ENCODE data around the gene RHBDL3.
"Not testable (repeated sequence)": the region's sequence is repeated elsewhere in the genome, so short reads cannot be mapped to it uniquely, and the experiment has no call there.

The RHBDL3 gene

DNA sequence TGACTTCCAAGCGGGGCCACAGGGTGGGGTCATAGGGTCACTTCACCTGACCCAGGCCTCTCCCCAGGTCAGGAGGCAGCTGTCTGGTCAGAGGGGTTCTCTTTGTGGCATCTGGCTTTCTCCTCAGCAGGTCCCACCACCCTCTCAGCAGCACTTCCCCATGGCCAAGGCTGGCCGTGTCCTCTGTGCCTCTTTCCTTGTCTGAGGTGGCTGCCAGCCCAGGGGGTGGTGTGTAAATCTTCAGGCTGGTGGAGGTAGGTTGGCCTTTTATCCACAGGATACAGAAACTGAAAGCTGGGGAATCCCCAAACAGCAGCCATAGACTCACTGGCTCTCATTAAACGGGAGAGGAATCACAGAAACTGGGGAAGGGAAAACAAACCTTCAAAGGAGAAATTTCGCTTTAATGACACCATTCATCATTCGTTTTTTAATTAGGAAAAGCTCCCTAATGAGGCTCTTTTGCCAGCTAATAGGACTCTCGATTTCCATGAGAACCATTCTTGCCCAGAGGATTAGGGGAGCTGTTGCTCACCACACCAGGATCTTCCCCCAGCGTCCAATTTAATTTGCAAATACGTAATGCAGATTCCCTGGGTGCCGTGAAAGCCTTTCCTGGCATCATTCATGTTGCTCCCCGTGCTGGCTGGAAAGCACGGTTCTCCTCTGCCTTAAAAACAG is 58.3 kb downstream of the RHBDL3 start:
- no peak for DNase-seq (ENCODE audit: low read depth)

DNA sequence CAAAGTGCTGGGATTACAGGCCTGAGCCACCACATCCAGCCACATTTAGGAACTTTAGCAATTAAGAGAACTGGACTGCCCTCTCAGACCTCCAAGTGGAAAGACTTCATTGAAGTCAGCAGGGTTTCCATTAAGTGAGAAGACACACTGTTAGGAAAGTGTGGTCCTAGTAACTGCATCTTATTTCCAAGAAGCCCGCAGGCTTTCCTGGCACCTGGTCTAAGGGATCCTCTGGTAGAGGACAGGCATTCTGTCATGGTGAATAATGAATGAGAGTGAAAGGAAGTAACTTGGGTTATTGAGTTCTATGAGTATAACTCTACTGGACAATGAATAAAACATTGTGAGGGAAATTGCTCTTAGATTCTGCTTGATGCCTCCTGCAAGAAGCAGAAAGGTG is 62.3 kb downstream of the RHBDL3 start:
- no peak for DNase-seq (ENCODE audit: low read depth)

DNA sequence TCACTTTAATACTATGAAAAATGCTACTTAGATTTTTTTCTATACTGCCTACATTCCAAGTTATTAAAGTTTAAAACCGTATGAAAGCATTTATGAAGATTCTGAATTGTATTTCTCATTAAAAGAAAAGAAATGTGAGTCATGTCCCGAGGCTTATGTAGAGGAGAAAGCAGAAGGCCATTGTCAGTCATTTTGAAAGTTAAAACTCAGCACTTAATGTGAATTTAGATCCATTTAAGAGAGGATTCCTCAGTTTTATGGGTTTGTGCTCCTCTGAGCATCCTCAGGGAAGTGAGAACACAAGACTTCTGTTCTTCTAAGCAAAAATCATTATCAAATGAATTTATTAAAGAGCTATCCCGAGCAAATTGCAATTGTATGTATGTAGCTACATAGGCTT is 64.5 kb downstream of the RHBDL3 start:
- DNase-seq (ENCODE audit: low read depth) = no peak

DNA sequence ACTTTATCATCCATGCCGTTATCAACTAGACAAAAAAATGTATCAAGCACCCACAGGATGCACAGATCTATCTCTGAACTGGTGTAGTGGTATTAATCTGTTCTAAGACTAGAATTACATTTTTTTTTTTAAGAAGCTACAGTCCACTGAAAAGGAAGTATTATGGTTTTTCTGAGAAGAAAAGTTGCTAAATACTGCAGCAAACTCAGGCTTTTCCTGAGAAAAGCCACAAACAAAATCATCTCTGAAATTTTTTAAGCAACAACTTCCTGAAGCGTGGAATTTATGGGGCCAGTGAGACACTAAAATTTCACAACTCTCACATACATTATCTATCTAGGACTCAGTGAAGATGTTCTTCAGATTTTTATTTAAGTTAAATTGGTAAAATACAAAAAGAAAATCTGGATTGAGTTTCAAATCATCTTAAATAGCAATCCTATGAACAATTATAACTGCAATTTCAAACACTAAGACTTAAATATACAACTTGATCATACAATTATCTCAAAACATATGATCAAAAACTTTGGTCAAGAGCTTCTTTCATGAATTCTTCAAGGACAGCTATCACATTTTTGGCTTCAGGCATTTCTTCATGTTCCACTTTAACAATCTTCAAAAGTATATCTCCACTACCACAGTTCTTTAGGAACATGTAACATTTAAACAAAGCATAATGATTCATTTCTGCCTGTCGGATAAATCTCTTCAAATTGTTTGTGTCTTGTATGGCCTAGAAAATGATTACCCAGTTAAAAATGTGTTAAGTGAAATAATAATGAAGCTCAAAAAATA is 65.8 kb downstream of the RHBDL3 start:
- no peak for DNase-seq (ENCODE audit: low read depth)

DNA sequence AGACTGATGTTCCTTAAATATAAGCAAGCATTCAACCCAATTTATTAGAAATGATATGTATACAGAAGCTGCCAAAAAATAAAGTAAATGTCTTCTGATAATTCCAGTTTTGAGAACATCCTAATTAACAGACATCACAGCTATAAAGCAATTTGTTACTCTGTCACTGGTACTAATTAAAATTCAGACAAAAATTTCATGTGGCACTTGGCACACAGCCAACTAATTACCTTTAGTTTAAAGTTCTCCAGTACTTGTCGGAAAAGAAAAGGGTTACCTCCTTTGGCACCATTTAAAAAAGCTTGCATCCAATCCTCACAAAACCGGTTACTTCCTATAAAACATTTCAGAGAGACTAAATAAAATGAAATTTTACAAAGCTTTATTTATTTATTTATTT is 67.6 kb downstream of the RHBDL3 start:
- no peak for DNase-seq (ENCODE audit: low read depth)

DNA sequence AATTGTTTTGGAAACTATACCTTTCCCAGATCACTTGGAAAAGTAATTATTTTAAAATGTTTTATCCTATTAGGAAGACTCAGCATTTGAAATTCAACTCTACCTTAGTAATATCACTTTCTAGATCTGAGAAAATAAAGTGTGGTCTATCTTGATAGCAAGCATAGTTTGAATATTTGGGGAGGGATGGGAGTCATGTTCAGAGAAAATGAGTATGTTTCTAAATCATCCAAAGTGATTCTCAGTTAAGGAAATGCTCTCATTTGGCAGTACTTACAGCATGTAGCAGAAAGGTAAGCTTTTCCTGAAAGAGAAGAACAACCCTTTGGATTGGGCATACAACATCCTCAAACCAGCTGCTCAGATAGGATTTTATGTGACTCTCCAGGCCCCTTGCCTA is 69.4 kb downstream of the RHBDL3 start:
- DNase-seq (ENCODE audit: low read depth) = no peak

DNA sequence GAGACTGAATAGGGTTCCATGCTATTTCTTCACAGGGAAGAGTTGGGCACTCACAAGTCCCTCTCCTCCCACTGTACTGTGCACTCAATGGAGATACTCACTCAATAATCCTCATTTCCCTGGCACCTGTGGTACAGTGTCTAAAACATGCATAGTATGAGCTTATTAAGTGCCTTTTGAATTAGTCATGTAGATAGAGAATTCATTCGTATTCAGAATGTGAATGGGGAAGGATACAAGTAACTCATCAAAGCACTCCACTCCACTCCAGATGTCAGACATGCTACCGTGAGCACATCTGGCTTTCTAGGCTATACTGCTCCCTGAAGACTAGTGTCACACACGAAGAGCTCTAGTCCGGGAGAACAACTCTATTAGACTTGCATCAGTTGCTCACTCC is 70.1 kb downstream of the RHBDL3 start:
- DNase-seq (ENCODE audit: low read depth) = no peak

DNA sequence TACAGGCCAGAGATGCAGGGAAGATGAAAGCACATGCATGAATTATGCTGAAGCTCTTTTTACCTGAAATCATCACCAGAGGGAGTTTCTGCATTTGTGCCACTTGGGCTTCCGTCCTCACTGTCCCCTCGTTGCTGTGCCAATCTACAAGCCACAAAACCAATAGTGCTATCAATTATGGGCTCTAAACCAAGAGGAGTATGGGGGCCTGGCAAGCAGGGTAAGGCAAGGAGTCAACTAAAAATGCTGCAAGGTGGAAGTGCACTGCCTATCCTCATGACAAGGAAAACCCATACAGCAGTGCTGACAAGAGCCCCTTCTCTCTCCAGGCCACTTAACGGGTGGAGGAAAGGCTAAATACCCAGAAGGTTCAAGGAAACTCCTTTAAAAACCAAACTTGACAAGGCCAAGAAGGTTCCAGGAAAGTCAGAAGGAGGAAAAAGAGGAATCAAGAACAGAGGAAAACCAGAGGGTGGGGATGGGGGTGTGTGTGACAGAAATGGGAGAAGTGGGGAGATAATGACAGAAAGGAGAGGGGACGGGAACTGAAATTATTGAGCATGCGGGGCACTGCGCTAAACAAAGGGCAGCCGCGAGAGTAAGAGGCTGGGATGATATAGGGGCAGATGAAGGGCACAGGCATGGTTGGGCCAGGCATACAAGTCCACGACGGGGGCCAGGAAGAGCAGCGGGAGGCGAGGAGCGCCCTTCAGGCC is 75.7 kb downstream of the RHBDL3 start:
- DNase-seq (ENCODE audit: low read depth) = no peak

DNA sequence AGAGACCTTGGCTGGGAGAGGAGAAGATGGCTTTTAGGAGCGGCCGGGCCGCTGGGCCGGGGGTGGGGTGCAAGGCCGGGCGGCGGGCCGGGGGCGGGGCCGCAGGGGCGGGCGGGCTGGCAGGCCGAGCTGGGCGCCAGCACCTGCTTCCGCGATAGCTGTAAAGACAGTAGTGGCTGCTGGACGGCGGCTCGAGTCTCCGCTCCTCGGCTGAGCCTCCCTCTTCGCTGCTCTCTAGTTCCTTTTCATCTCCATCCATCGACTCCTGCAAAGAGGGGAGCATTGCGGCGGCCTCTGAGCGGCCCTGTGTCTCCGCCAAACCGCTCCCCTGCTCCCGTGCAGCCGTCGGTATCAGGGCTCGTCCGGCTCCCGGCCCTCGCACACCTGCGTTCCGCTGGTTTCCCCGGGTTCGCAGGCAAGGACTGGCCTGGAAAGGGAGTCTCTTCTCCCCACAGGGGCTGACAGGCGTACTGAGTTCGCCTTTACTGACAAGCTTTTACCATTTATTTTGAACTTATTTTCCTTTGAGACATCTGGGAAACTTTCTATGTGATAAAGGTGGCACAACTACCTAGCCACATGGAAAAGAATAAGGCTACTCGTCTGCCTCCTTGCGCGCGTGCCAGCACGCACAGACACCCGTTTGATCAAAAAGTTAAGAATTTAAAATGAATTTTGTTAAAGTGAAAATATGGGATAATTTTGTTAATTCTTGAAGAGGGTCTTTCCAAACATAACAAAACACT is 76.4 kb downstream of the RHBDL3 start, which contains the start of gene C17orf75:
Gene C17orf75, minus strand, starts transcription at position 317 of the 746 bp plus-strand sequence. Its CDS starts 34 bp downstream, at position 283.
- peak; percentile 64 for DNase-seq (ENCODE audit: low read depth)

DNA sequence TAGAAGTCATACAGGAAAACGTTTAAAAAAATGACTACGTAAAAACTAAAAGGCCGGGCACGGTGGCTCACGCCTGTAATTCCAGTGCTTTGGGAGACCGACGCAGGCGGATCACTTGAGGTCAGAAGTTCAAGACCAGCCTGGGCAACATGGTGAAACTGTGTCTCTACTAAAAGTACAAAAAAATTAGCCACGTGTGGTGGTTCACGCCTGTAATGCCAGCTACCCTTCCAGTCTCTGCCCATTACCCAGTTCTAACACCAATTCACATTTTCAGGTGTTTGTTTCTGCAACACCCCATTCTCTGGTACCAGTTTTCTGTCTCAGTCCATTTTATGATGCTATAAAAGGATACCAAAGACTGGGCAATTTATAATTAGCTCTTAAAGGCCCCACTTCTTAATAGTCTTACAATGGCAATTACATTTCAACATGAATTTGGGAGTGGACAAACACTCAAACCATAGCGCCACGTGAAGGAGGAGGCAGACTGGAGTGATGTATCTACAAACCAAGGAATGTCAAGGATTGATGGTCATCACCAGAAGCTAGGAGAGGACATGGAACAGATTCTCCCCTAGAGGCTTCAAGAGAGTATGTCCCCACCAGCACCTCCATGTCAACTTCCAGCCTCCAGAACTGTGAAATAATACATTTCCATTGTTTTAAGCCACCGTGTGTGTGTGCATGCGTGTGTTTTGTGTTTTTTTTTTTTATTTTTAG is 77.1 kb downstream of the RHBDL3 start:
- DNase-seq (ENCODE audit: low read depth) = no peak

DNA sequence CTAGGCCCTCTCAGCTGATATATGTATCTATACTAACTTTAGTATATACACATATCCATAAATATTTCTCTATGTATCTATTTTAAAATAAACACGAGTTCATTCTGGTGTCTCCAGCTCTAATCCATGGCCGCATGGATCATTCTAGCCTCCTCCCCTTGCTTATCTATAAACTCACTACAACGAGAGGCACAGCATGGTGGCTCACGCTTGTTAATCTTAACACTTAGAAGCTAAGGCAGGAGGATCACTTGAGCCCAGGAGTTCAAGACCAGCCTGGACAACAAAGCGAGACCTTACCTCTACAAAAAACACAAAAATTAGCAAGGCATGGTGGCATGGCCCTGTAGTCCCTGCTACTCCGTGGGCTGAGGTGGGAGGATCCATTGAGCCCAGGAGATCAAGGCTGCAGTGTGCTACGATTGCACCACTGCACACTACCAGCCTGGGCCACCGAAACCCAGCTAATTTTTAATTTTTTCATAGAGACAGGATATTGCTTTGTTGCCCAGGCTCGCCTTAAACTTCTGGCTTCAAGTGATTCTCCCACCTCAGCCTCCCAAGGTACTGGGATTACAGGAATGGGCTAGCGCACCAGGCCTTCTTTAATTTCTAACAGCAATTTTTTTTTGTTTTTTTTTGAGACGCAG is 80.4 kb downstream of the RHBDL3 start:
- DNase-seq (ENCODE audit: low read depth) = no peak

DNA sequence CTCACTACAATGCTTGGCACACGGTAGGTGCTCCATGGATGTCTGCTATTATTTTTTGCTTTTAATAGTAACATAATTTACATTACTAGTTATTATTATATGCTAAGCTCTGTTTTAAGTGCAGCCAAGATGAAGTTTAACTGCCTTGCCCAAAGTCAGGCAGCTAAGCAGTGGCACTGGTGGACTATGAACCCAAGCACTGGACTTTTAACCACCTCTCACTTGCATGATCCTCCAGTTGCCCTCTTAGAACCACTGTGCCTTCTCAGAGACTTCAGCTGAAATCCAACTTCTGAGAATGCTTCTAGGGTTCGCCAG is 82.8 kb downstream of the RHBDL3 start:
- no peak for DNase-seq (ENCODE audit: low read depth)

DNA sequence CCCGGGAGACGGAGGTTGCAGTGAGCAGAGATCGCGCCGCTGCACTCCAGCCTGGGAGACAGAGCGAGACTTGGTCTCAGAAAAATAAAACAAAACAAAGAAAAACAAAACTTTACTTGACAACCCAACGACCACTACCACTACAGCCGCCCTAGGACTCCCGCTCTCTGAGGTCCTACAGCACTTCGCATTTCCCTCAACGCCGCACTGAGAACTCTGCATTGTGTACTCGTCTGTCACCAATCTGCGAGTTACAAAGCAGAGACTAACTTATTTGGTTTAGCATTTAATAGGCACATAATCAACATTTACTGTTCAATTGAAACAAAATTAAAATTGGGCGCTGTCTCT is 83.8 kb downstream of the RHBDL3 start:
- DNase-seq (ENCODE audit: low read depth) = no peak

DNA sequence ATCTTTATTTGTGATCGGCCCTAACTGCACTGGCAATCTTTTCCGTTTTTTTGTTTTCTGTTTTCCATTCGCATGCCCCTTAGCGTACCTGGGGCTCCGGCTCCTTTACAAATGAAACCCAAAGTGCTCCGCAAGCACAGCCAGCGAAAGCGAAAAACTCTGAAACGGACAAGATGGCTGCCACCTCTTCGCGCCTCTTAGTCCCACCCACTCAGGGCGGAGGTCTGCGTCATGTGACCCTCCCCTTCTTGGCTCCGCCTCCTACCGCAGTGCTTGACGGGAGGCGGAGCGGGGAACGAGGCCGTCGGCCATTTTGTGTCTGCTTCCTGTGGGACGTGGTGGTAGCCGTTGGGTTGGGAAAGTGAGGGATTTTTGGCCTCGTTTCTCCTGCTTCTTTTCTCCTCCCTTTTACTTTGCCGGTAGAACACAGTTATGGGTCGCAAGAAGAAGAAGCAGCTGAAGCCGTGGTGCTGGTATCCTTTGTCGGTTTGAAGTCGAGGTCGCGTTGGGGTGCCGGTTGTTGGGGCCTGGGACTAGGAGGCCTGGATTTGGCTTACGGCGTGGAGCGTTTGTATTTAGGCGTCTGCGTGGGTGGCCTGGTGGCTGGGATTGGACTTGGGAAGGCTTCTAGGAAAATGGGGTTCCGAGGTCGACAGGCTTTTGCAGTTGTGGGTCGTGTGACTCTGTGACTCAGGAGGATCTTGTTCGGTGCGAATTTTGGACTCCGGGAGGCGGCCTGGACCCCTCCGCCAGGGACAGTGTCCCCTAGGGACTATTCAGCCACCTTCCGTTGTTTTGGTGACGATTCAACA is 84.4 kb downstream of the RHBDL3 start, which contains the start of gene ZNF207:
Gene ZNF207, plus strand, starts transcription at position 304 of the 812 bp plus-strand sequence. Its CDS starts 129 bp downstream, at position 433.
- peak; percentile 86 for DNase-seq (ENCODE audit: low read depth)

DNA sequence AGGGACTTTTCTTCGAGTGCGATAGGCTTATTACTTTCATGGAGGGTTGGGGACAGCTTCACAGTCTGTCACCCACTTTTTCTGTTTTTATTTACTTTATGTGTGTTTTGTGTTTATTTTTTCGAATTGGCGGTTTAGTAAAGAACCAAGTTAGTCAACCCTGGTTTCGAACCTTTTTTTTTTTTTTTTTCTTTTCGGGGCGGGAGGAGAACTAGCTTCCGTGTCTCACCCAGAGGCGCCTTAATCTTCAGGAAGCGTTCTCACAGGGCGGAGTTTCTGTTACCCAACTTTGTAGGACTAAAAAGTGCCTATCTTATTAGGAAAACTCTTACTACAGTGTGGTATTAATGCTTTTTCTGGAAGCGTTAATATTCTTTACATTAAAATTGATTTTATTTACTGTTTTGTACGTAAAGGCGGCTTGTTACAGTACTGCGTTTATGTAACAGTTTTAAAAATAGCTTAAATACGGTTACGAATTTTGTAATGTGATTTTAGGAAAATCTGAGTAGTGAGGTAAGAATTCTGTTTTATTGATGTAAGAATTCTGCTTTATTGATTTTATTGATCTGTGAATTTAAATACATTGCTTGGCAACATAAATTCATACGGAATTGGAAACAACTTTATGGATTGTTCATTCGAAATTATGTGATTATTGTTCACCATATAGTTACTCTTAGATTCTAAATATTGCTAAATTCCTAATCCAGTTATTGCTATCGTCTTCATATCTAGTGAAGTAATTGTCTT is 85.2 kb downstream of the RHBDL3 start:
- DNase-seq (ENCODE audit: low read depth) = no peak

DNA sequence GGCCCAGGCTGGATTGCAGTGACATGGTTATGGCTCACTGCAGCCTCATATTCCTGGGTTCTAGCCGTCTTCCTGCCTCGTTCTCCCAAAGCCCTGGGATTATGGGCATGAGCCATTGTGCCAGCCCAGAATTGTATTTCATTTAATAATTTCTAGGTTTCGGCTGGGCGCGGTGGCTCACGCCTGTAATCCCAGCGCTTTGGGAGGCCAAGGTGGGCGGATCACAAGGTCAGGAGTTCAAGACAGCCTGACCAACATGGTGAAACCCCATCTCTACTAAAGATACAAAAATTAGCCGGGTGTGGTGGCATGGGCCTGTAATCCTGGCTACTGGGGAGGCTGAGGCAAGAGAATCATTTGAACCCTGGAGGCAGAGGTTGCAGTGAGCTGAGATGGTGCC is 87.1 kb downstream of the RHBDL3 start:
- not testable (repeated sequence) for DNase-seq (ENCODE audit: low read depth)

DNA sequence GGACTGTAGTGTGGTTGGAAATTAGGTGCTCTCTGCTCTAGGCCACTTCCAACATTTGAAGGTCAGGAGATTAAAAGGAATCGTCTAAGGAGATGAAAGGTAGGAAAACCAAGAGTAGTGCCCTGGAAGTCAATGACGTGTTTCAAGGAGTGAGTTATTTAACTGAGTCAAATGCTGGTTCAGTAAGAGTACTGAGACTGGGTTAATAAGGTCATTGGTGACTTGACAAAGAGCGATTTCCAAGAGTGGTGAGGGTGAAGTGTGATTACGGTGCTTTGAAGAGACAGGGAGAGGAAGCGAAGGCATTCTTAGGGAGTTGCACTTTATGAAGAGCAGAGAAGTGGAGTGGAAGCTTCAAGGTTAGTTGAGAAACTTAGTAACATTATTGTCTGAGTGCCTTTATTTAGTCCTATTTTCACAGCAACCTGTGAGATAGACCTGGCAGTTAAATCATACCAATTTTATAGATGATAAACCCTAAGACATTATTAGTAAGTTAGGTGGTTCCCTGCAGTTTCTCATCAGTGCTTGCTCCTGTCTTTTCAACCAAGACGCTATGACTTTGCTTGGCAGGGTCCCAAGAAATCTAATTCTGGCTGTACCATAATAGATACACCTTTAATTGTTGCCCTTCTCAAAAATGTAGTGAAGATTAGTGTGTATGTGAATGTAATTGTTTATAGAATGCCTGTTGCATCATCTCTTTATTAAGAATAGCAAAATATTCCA is 90.2 kb downstream of the RHBDL3 start:
- no peak for DNase-seq (ENCODE audit: low read depth)

DNA sequence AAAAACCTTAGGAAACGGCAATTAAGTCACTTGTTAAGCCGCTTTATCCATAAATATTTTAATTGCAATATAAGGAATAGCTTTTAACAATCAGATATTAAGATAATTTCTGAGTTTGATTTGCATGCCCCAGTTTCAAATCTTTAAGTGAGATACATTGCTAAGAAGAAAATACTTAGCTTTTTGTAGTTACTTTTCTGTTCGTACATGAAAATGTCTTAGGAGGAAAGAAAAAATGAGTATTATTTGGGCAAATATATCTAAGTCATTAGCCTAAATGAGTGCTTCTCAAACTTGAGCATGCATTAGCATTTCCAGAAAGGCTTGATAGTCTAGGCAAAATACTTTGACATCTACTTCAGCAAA is 90.7 kb downstream of the RHBDL3 start:
- no peak for DNase-seq (ENCODE audit: low read depth)

DNA sequence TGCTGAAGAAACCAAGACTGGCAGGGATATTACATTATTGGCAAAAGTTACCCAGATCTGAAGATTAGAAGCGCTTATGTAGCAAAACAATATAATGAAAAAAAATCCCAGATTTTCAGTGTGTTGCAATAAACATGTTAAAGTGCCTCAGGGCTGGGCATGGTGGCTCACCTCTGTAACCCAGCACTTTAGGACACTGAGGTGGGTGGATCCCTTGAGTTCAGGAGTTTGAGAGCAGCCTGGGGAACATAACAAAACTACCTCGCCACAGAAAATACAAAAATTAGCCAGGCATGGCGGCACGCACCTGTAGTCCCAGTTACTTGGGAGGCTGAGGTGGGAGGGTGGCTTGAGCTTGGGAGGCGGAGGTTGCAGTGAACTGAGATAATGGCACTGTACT is 91.1 kb downstream of the RHBDL3 start:
- DNase-seq (ENCODE audit: low read depth) = no peak
